GM19193 (cell line): ENCODE measurements around the gene SLC6A12.

Source experiments
- POLR2A ChIP-seq: IDR thresholded peaks from 4 replicates; pipeline ENCODE4 v1.6.1; 2011; ENCODE audit not compliant: insufficient read depth, insufficient read length; ENCODE audit errors: extremely low read depth

Gene SLC6A12

DNA sequence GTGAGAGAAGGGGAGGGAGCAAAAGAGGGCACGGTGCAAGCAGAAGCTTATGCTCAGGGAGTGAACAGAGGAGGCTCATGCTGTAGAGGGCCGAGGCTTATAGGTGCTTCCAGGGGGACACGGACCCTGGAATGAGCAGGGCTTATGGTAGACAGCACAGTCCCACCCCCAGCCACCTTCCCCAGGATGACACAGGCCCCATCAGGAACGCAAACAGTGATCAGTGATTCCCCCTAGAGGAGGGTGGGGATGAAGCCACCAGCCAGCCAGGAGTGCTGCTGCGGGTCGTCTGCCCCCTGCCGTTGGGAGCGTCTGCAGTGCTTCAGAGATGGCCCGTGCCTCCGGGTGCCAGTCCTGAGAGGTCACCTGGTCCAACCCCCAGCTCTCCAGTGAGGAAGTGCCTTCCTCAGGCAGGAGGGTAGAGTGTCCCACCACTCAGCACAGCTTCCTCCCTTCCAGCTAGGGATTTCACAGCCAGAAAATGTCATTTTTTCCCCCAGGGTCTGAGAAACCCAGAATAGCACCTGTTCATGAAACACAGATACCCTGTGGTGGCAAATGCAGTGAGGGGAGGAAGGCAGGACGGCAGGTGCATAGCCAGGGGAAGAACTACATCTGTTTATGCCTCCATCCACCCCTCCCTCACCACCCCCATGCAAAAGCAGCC, 60.7 kb downstream of the SLC6A12 start:
- no peak for TF ChIP-seq POLR2A

DNA sequence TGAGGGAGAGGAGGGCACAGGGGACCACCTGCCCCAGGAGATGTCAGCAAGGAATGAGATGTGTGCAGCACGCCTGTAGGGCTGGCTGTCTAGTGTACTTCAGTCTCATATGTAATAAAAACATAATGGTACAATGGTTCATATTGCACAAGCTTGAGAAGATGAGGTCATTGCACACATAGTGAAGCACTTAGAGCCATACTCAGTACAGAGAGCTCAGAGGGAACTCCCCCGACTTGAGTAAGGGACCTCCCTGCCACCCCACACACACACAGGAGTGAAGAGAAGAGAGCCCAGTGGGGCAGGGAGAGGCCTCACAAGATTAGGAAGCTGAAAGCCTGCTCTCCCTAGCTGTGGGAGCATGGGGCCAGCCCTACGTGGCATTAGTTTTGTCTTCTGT, 61.5 kb downstream of the SLC6A12 start:
- TF ChIP-seq POLR2A, result no peak

DNA sequence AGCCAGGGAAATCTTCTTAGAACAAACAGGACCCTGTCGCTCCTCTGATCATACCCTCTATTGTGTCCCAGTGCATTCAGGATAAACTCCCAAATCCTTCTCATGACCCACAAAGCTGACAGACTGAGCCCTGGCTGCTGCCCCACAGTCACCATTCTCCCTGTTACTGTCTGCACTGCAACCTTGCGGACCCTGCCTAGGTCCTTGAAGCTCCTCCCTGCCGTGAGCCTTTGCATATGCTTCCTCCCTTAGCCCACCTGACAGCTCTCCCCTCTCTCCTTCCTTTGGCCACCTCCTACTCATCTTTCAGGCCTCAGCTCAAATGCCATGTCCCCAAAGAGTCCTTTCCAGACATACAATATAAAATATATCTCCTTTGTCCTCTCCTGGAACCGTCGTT, 62.4 kb downstream of the SLC6A12 start:
- no peak for TF ChIP-seq POLR2A

DNA sequence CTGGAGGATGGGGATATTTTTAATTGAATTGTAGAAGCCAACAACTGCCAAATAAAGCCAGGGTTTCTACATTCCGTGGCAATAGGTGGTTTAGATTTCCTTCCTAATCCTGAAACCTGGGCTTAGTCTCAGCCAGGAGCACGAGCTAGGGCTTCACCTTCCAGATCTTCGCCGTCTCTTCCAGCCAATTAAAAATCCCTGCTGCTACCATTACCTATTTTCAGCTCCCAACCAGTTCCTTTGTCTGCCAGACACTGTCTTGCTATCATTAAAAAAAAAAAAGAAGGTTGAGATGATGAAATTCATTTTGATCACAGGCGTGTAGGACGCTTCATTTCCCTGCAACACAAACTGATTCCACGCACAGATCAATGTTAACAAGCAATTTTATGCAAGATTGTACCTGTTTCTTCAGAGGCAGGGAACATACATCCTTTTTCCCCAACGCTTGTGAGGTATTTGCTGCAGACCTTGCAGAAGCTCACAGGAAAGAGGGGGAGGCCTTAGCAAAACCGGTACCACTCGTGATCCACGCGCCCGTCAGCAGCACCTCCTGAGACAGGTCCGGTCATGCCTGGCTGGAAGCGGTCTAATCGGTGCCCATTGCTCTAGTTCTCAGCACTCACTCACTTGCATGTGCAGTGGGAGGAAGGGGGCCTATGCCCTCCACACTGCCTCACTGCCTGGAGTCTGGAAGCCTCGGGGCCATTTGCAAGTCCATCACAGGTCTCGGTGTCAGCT, 65.1 kb downstream of the SLC6A12 start:
- no peak for TF ChIP-seq POLR2A

DNA sequence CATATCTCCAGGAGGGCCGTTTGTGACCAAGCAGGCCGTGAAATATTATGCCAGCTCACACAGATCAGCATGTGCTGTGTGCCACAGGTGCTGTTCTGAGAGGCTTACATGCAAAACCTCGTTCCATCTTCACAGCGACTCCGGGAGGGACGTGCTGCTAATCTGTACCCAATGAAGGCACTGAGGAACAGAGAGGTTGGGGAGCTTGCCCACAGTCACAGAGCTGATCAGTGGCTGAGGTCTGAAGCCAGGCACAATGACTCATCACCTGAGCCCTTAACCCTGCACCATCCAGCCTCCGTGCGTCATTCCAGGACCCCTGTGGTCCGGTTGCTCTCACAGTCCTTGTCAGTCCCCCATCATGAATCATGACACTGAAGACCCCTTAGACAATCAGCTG, 66.7 kb downstream of the SLC6A12 start:
- TF ChIP-seq POLR2A, result no peak

DNA sequence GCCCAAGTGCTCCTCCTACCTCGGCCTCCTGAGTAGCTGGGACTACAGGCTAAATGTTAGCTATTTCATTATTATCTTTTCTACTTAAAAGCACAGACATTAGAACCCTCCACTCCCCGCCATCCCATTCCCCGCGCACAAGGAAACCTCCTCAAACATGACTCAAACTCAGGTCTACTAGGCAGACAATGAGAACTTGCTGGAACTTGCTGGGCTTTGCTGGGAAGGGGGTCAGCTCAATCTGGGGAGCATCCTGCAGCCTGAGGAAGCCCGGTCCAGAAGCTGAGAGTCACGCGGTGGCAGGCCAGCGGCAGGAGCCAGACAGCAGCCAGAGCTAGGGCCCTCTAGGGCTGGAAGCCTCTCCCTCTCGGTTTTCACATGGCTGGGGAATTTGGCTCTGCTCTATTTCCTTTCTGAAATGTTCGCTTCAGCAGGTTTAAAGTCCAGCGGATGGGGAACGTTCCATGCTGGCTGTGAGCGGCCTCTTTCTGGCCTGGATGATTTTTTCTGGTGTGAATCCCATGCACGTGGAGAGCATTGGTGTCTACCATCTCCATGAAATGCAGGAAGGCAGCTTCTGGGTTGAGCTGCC, 68.5 kb downstream of the SLC6A12 start:
- no peak for TF ChIP-seq POLR2A

DNA sequence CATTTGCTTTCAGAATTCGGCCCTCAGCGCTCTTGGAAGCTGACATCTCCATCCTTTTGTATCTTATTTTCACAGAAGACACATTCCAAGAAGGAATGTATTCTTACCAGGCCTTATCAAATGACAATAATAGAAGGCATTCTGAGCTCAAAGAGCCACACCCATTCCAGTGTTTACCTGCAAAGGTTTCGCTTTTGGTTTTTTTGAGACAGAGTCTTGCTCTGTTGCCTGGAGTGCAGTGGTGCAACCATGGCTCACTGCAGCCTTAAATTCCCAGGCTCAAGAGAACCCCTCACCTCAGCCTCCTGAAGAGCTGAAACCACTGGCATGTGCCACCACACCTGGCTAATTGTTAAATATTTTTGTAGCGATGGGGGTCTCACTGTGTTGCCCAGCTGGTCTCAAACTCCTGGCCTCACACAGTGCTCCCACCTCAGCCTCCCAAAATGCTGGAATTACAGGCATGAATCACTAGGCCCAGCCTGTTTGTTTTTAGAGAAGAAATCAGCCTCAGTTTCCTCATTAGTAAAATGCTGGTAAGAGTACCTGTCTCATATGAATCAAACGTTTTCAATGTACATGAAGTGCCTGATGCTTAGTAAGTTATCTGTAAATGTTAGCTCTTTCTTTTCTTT, 69.2 kb downstream of the SLC6A12 start:
- TF ChIP-seq POLR2A, result no peak

DNA sequence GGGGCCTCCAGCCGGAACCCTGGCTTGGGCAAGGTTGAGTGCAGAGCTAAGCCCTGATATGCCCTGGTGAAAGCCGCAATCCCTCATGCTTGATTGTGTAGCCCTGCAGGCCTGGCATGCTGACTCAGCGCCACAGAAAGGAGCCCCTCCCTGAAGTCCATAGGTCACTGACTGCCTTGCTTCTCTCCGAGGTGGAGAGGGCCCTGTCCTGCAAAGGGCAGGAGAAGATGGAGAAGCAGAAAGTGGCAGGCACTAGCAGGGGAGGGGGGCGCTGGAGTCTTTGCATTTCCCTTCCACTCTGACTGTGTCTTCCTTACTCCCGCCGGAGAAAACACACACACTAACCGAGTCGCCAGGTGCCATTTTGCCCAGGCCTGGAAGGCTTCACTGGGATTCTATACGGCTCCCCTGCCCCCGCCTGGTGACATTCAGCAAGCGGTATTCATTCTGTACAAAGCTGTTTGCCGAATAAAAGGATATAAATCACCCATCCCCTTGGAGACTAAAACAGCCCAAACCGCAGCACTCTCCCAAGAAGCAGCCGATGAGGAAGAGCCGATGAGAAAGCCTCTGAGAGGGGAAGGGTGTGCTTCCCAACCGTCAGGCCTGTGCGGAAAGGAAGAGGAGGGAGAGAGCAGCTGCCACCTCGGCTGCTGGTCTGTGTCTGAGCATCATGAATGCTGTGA, 69.8 kb downstream of the SLC6A12 start:
- no peak for TF ChIP-seq POLR2A

DNA sequence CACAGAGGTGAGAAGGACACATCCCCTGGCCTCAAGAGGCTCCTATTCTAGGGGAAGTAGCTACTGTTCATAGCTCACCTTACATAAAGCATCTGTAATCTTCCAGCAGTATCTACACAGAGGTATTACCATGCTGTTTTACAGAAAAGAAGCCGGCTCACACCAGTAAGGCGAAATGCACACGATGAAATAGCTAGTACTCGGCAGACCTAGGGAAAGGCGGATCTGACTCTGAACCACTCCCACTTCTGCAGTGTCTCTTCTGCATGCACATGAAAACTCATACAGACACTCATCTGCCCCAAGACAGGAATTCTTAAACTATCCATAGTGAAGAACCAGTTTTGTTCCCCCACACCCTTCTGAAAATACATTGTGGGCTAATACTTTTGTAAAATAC, 73.8 kb downstream of the SLC6A12 start:
- TF ChIP-seq POLR2A, result no peak
